ENCODE data around the gene SLC9A7.

GRCh38 chrX:46713672-46714490, 45.0 kb downstream of the SLC9A7 start:
- TF ChIP-seq, protein P1, sequence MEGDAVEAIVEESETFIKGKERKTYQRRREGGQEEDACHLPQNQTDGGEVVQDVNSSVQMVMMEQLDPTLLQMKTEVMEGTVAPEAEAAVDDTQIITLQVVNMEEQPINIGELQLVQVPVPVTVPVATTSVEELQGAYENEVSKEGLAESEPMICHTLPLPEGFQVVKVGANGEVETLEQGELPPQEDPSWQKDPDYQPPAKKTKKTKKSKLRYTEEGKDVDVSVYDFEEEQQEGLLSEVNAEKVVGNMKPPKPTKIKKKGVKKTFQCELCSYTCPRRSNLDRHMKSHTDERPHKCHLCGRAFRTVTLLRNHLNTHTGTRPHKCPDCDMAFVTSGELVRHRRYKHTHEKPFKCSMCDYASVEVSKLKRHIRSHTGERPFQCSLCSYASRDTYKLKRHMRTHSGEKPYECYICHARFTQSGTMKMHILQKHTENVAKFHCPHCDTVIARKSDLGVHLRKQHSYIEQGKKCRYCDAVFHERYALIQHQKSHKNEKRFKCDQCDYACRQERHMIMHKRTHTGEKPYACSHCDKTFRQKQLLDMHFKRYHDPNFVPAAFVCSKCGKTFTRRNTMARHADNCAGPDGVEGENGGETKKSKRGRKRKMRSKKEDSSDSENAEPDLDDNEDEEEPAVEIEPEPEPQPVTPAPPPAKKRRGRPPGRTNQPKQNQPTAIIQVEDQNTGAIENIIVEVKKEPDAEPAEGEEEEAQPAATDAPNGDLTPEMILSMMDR (conservative IDR thresholded peaks at IDR 0.05; ENCODE audit: low read length): no peak
- no peak for TF ChIP-seq EZH2phosphoT487 (IDR thresholded peaks at IDR 0.05; ENCODE audit: borderline replicate concordance)

Data from Loucy (cell line).